ENCODE data around the gene FOXJ3. TPM values are rescaled to one million over a fixed set of nuclear protein-coding genes. Genes with fewer than 3 reads are reported as not detected.

FOXJ3 gene
- total RNA-seq, 1 experiment from 2014 or later, result 42.2 TPM

GRCh38 chr1:42184616-42185015 lies 150.4 kb downstream of the FOXJ3 start:
- Mint-ChIP-seq H3K27me3 (ENCODE audit: insufficient read depth, unreplicated experiment) (no peaks in the 10 kb centered on the region), H3K4me3 (ENCODE audit: unreplicated experiment) (no peak overlapping the region), H3K4me1 (ENCODE audit: insufficient read depth, unreplicated experiment) (peaks cover 7% of the 10 kb centered on the region), H3K9me3 (ENCODE audit: unreplicated experiment) (no peaks in the 10 kb centered on the region), H3K36me3 (ENCODE audit: insufficient read depth, unreplicated experiment) (peaks cover 39% of the 10 kb centered on the region), H3K27ac (ENCODE audit: low read depth, unreplicated experiment) (peak overlapping the region; percentile 2)
- no peak for TF ChIP-seq CTCF (IDR thresholded peaks at IDR 0.05; ENCODE audit: unreplicated experiment)
- intact Hi-C loops (cut with micrococcal nuclease), result no loop called here
- DNase-seq (ENCODE audit: unreplicated experiment), result no peak
- POLR2A ChIA-PET, result no interaction called here
- no TSS peak for BruUV-seq (replicated peaks)
- CTCF ChIA-PET, result interaction anchor here (4.7 kb wide), 1 partner anchor 12 kb away, joined by 33 read pairs; no protein-coding TSS in a partner anchor

GRCh38 chr1:42183957-42184268 lies 151.1 kb downstream of the FOXJ3 start:
- peaks cover 7% of the 10 kb centered on the region for H3K4me1 Mint-ChIP-seq (ENCODE audit: insufficient read depth, unreplicated experiment)
- DNase-seq (ENCODE audit: unreplicated experiment), result no peak
- H3K9me3 Mint-ChIP-seq (ENCODE audit: unreplicated experiment), result no peaks in the 10 kb centered on the region
- POLR2A ChIA-PET, result no interaction called here
- no peaks in the 10 kb centered on the region for H3K27me3 Mint-ChIP-seq (ENCODE audit: insufficient read depth, unreplicated experiment)
- CTCF ChIA-PET, result interaction anchor here (4.7 kb wide), 1 partner anchor 12 kb away, joined by 33 read pairs; no protein-coding TSS in a partner anchor
- intact Hi-C loops (cut with micrococcal nuclease), result no loop called here
- BruUV-seq (replicated peaks), result no TSS peak
- H3K4me3 Mint-ChIP-seq (ENCODE audit: unreplicated experiment), result no peak overlapping the region
- H3K27ac Mint-ChIP-seq (ENCODE audit: low read depth, unreplicated experiment), result no peak overlapping the region
- TF ChIP-seq CTCF (IDR thresholded peaks at IDR 0.05; ENCODE audit: unreplicated experiment), result no peak
- peaks cover 37% of the 10 kb centered on the region for H3K36me3 Mint-ChIP-seq (ENCODE audit: insufficient read depth, unreplicated experiment)

GRCh38 chr1:42183210-42183956 lies 151.7 kb downstream of the FOXJ3 start:
- Mint-ChIP-seq H3K27me3 (ENCODE audit: insufficient read depth, unreplicated experiment) (no peaks in the 10 kb centered on the region), H3K36me3 (ENCODE audit: insufficient read depth, unreplicated experiment) (peaks cover 36% of the 10 kb centered on the region), H3K9me3 (ENCODE audit: unreplicated experiment) (no peaks in the 10 kb centered on the region), H3K27ac (ENCODE audit: low read depth, unreplicated experiment) (no peak overlapping the region), H3K4me3 (ENCODE audit: unreplicated experiment) (no peak overlapping the region), H3K4me1 (ENCODE audit: insufficient read depth, unreplicated experiment) (peaks cover 7% of the 10 kb centered on the region)
- no TSS peak for BruUV-seq (replicated peaks)
- DNase-seq (ENCODE audit: unreplicated experiment), result no peak
- CTCF ChIA-PET, result interaction anchor here (4.7 kb wide), 1 partner anchor 11 kb away, joined by 33 read pairs; no protein-coding TSS in a partner anchor
- intact Hi-C loops (cut with micrococcal nuclease), result no loop called here
- TF ChIP-seq CTCF (IDR thresholded peaks at IDR 0.05; ENCODE audit: unreplicated experiment), result no peak
- POLR2A ChIA-PET, result no interaction called here

- H3K27me3 Mint-ChIP-seq (ENCODE audit: insufficient read depth, unreplicated experiment), result no peaks in the 10 kb centered on the region
- peaks cover 36% of the 10 kb centered on the region for H3K36me3 Mint-ChIP-seq (ENCODE audit: insufficient read depth, unreplicated experiment)
- no peak for TF ChIP-seq CTCF (IDR thresholded peaks at IDR 0.05; ENCODE audit: unreplicated experiment)
- no peak for DNase-seq (ENCODE audit: unreplicated experiment)
- H3K4me3 Mint-ChIP-seq (ENCODE audit: unreplicated experiment), result no peak overlapping the region
- CTCF ChIA-PET, result interaction anchor here (0.9 kb wide), 1 partner anchor 276 kb away, joined by 3 read pairs; no protein-coding TSS in a partner anchor
- H3K9me3 Mint-ChIP-seq (ENCODE audit: unreplicated experiment), result no peaks in the 10 kb centered on the region
- BruUV-seq (replicated peaks), result no TSS peak
- H3K27ac Mint-ChIP-seq (ENCODE audit: low read depth, unreplicated experiment), result no peak overlapping the region
- POLR2A ChIA-PET, result no interaction called here
- peaks cover 17% of the 10 kb centered on the region for H3K4me1 Mint-ChIP-seq (ENCODE audit: insufficient read depth, unreplicated experiment)
- intact Hi-C loops (cut with micrococcal nuclease), result no loop called here
These were observed 153.3 kb downstream of the FOXJ3 start for GRCh38 chr1:42181687-42182086.
